Neutrophil (primary cell): Measurements from ENCODE around the gene BICRAL.

Source experiments
- H3K27ac ChIP-seq: fragments of 200-600 bp; sonication (generic); 2 replicates; pipeline ENCODE4 v1.5.1; 2016; ENCODE audit warnings: mild to moderate bottlenecking, moderate library complexity
- H3K27me3 ChIP-seq: fragments of 200-600 bp; sonication (generic); 2 replicates; pipeline ENCODE4 v1.6.0; 2016; ENCODE audit warnings: mild to moderate bottlenecking
- H3K36me3 ChIP-seq: fragments of 200-600 bp; sonication (generic); 2 replicates; pipeline ENCODE4 v1.5.1; 2017
- H3K4me1 ChIP-seq, 2 experiments: fragments of 200-600 bp in 1 of 2; sonication (generic) in 1 of 2; 1 replicate in 1 of 2; 2 replicates in 1 of 2; pipeline versions ENCODE4 v1.5.1 to v1.6.1; 2013 to 2016; ENCODE audit warnings: low read depth in 1 of 2, low read length in 1 of 2, mild to moderate bottlenecking in 1 of 2, moderate library complexity in 1 of 2; ENCODE audit not compliant: control insufficient read depth in 1 of 2, insufficient read depth in 1 of 2
- H3K4me3 ChIP-seq, 2 experiments: fragments of 200-600 bp in 1 of 2; sonication (generic) in 1 of 2; 1 replicate in 1 of 2; 2 replicates in 1 of 2; pipeline ENCODE4 v1.5.1; 2013 to 2016; ENCODE audit warnings: low read depth in 1 of 2, low read length in 1 of 2, mild to moderate bottlenecking in 1 of 2, moderate library complexity in 1 of 2
- H3K9me3 ChIP-seq: fragments of 200-600 bp; sonication (generic); 2 replicates; pipeline ENCODE4 v1.5.1; 2016
- CTCF ChIP-seq: fragments of 200-600 bp; sonication (generic); IDR thresholded peaks from 2 replicates; pipeline ENCODE4 v1.5.1; 2016; ENCODE audit warnings: antibody characterized with exemption

Gene BICRAL

GRCh38 chr6:42864602-42865001 lies 82.8 kb downstream of the BICRAL start:
- peaks cover 99% of the 10 kb centered on the region for H3K36me3 ChIP-seq
- no peak overlapping the region for H3K4me3 ChIP-seq
- no peaks in the 10 kb centered on the region for H3K4me1 ChIP-seq
- no peaks in the 10 kb centered on the region for H3K9me3 ChIP-seq
- TF ChIP-seq CTCF = no peak
- H3K27me3 ChIP-seq = no peaks in the 10 kb centered on the region
- H3K27ac ChIP-seq = no peak overlapping the region

GRCh38 chr6:42870145-42870936 lies 88.5 kb downstream of the BICRAL start:
- no peak for TF ChIP-seq CTCF
- Histone ChIP-seq H3K4me1 (no peaks in the 10 kb centered on the region), H3K36me3 (peaks cover 48% of the 10 kb centered on the region), H3K4me3 (no peak overlapping the region), H3K9me3 (no peaks in the 10 kb centered on the region), H3K27me3 (no peaks in the 10 kb centered on the region), H3K27ac (no peak overlapping the region)

GRCh38 chr6:42871711-42872110 lies 89.9 kb downstream of the BICRAL start:
- Histone ChIP-seq H3K4me3 (no peak overlapping the region), H3K4me1 (no peaks in the 10 kb centered on the region), H3K27me3 (no peaks in the 10 kb centered on the region), H3K36me3 (peaks cover 35% of the 10 kb centered on the region), H3K9me3 (no peaks in the 10 kb centered on the region), H3K27ac (no peak overlapping the region)
- TF ChIP-seq CTCF = no peak

- Histone ChIP-seq H3K4me3 (no peak overlapping the region), H3K27me3 (no peaks in the 10 kb centered on the region)
Measured at GRCh38 chr6:42873313-42873712, 91.5 kb downstream of the BICRAL start.

GRCh38 chr6:42877695-42878094 lies 95.8 kb downstream of the BICRAL start:
- Histone ChIP-seq H3K27me3 (no peaks in the 10 kb centered on the region), H3K27ac (no peak overlapping the region), H3K4me3 (no peak overlapping the region), H3K9me3 (no peaks in the 10 kb centered on the region), H3K36me3 (no peaks in the 10 kb centered on the region), H3K4me1 (peaks cover 16% of the 10 kb centered on the region in 2 experiments)
- no peak for TF ChIP-seq CTCF

More at GRCh38 chr6:42873313-42873712, 91.5 kb downstream of the BICRAL start:
- peaks cover 19% of the 10 kb centered on the region for H3K36me3 ChIP-seq
- no peaks in the 10 kb centered on the region for H3K4me1 ChIP-seq
- H3K9me3 ChIP-seq = no peaks in the 10 kb centered on the region
- no peak for TF ChIP-seq CTCF
- no peak overlapping the region for H3K27ac ChIP-seq
